Globus pallidus (tissue), 1 donor: ENCODE results near the gene WDFY1.

Experiments
- DNase-seq: peaks from one replicate; pipeline ENCODE4 v3.0.0-alpha.2; 2015; ENCODE audit warnings: low spot score

The WDFY1 gene

DNA sequence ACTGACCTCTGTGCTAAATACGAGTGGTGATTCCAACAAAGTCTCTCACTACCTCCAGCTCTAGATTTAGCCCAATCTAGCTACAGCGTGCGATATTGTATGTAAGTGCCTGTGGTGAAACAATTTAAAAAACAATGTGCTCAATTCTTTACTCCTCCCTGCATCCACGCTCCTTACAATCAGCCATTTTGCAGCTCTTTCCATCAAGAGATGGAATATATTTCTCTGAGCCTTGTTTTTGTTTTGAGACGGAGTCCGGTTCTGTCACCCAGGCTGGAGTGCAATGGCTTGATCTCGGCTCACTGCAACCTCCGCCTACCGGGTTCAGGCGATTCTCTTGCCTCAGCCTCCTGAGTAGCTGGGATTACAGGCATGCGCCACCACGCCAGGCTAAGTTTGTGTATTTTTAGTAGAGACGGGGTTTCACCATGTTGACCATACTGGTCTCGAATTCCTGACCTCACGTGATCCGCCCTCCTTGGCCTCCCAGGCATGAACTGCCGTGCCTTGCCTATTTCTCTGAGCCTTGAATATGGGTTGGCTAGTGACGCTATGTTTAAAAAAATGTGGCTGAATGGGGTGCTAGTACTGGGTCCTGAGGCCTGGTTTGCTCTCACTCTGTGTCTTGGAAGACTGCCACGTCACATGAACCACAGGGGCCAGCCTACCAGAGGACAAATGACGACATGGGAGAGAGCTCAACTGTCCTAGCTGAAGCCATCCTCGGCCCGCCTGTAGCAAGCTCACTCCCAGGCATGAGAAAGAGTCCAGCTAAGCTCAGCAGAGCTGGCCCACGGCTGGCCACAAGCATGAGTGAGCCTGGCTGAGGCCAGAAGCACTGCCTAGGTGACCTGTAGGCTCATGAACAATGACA lies 14.8 kb downstream of the WDFY1 start:
- peak; percentile 93 for DNase-seq

- DNase-seq = no peak
These were observed 15.5 kb downstream of the WDFY1 start for GRCh38 chr2:223929571-223930102.

GRCh38 chr2:223928113-223929006 lies 16.8 kb downstream of the WDFY1 start:
- DNase-seq = no peak

DNA sequence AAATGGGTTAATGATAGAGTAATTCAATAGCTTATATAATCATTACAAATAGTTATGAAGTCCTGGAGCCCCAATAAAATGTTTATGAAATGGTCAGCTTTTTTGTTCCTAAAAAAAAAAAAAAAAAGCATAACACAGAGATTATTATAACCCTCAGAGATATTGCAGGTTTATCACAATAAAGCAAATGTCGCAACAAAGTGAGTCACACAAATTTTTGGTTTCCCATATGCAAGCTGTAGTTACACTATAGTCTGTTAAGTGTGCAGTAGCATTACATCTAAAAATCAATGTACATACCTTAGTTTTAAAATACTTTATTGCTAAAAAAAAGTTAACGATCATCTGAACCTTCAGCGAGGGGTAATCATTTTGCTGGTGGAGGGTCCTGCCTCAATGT lies 20.0 kb downstream of the WDFY1 start:
- no peak for DNase-seq

DNA sequence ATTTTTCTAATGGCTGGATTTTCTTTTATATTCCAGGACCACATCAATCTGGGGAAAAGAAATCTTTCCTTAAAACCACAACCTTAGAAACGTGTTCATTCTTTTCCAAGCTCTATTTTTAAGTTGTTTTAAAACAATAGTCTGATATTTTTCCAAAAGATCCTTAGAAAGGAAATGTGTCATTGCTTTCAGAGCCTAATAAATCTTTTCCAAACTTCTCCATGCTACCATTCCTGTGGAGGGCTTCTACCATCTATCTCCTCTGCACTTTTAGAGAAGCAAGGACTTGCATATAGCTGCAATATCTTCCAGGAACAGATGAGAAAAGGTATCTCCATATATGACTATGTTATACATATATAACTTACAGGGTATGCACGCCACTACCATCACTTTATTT lies 21.2 kb downstream of the WDFY1 start:
- no peak for DNase-seq

GRCh38 chr2:223922308-223922707 lies 22.8 kb downstream of the WDFY1 start:
- DNase-seq = no peak

DNA sequence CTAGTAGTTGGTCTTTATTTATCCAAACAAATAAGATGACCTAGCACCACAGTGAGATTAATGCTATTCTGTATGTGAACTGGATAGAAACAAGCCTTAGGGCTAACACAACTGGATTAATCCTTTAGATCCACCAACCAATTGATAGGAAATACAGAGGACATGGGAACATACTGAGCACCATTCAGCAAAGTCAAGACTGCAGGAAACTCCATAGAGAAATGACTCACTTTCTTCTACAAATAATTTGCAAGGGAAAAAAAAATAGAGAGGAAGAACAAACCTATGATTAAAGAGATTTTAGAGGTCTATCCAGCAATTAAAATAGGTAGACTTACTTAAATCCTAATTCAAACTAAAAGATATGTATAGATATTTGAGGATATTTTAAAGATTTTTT lies 23.9 kb downstream of the WDFY1 start:
- DNase-seq = no peak

DNA sequence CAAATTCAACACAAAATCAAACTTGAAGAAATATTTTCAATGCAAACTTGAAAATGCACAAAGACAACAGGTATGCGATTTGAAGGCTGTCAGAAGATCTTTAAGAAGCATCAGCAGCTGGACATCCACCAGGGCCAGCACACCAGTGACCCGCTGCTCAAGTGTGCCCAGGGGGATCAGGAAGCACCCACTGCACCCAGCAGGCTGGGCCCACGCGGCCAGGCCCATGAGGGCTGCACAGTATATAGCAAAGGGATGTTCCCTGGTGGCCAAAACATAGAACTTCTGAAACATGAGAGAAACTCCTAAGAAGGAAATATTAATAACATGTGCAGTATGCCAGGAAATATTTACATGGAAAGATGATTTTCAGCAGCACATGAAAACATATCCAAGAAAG lies 25.0 kb downstream of the WDFY1 start:
- DNase-seq = no peak

DNA sequence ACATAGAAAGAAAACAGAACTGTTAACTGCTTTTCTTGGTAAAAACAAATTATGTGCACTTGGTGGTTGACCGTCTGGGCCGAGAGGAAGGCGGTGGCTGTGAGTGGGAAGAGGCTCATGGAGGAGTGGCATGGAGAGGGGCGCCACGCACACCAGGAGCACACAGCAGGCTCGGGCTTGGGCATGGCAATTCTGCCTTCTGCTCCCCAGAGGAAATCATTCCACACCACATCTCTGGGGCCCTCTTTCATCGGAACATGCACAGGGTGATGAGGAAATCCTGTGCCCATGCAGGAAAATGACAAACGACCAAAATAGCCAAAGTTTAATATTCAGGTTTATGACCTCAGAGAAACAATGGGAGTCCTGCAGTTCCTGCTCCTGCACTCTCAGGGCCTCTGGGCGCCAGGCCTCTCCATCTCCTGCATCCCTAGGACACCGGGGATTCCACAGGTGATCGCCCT lies 26.4 kb downstream of the WDFY1 start:
- DNase-seq = no peak

- DNase-seq = no peak
These were observed 28.8 kb downstream of the WDFY1 start for GRCh38 chr2:223916181-223916920.

DNA sequence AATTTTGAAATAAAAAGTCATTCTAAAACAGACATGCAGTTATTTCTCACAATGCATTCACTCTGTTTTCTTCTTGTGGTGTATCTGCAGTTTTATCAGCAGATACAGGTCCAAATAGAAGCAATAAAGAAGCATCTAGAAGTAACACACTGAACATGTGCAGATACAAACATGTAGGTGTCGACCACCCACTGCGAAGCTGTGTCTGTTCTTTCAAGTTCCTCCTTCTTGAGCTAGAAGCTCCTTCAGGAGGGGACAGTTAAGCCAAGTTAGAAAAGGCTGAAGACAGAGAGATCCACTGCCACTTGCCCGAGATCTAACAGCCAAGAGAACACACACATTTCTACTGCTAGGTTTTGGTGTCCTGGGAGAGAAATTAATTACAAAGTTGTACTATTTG lies 30.1 kb downstream of the WDFY1 start:
- no peak for DNase-seq

DNA sequence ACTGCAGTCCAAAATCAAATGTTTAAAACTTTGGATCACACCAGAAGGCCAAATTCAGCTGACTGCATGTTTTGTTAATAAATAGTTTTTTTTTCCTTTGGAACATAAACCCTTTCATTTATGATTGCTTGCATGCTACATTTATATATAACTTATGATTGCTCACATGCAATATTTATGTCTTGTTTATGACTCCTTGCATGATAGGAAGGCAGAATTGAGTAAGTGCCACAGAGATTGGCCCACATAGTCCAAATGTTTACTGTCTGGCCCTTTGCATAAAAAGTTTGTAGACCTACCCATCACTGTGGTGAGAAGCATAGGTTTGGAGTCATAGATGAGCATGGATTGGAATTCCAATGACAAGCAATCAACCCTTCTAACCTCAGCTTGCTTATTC lies 30.8 kb downstream of the WDFY1 start:
- DNase-seq = no peak

DNA sequence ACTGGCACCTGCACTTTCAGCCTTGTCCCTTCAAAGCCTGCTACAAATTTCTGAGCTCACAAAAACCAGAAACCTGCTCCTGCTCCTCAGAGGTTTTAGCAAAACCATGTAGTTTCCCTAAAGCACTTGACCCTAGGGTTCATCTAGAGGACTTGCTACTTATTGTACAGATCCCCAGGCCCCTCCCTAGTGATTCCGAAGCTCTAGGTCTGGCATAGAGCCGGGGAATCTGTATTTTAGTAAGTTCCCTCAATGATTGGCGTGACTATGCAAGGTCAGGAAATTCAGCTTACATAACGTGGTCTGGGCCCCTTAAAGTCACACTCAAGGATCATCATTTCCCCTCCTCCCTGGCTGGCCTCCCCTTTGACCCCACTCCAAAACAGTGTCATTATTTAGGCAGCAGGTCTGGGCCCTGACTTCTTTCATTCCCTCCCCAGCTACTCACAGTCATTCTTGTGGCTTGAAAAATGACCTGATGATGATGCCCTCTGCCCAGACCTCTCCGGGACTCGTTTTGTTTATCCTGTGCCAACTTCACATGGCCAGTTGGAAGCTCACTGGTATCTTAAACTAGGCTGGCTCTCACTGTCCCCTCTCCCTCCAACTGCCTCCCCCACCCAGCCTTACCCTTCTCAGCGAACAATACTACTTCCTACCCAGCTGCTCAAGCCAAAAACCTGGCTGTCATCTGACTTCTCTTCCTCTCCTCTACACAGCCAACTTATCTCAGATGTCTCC lies 36.0 kb downstream of the WDFY1 start:
- no peak for DNase-seq

GRCh38 chr2:223908304-223908998 lies 36.7 kb downstream of the WDFY1 start:
- DNase-seq = no peak

GRCh38 chr2:223905996-223906395 lies 39.1 kb downstream of the WDFY1 start:
- no peak for DNase-seq

- no peak for DNase-seq
These were observed 43.3 kb downstream of the WDFY1 start for GRCh38 chr2:223901854-223902253.

DNA sequence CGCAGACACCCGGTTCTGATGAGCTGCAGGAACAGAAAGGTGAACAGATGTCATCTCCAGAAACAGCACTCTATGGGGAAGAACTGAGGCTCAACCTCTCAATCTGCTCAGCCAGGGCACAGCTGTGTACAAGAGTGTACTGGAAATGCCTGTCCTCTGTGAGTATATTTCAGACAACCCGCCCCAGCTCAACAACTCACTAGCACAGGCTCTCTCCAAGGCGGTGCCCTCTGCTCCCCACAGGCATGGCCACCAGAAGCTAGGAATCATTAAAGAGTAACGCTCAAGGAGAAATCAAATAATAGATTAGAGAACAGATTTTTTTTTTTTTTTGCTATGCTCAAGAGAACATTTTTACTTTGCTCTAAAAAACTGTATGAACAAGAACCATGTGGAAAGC lies 43.8 kb downstream of the WDFY1 start:
- DNase-seq = no peak

DNA sequence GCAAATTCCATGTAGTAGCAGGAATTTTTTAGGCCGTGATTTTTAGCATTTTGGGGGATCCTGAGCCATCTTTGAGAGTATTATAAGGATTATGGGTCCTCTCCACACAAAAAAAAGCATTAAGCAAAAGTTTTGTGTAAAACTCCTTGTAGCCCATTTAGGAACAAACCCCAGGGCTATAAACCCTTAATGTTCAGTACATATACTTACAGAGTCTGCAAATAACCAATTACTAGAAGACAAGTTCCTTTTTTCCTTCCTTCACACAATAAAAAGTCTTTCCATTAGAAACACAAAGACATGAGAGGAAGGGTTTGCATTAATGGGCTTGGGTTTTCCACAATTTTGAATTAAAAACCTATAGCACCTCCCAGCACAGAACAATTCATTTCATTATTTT lies 44.6 kb downstream of the WDFY1 start:
- no peak for DNase-seq

DNA sequence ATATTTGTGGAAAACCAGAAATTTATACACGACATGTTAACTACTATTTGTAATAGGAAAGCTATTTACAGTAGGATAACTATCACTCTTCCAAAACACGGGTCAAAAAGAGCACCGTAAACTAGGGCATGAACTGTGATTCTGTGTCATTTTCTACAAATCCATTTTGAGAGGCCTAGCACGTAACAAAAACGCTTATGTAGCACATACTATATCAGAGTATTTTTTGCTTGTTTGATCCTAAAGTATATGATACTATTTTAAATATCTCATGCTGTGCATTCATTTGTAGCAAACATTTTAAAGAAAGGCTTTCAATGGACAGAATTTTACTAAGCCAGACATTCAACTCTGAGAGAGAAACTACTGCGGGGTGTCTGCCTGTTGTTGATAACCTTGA lies 45.1 kb downstream of the WDFY1 start:
- no peak for DNase-seq

- DNase-seq = no peak
These were observed 47.3 kb downstream of the WDFY1 start for GRCh38 chr2:223897669-223898330.
